Testis (tissue), 2 donors: ENCODE measurements around the gene RASGRF2.

ENCODE experiments used
- CTCF ChIP-seq, 3 experiments: fragments of 450-650 bp in 2 of 3; fragments of 200-600 bp in 1 of 3; sonication (generic) in 1 of 3; IDR thresholded peaks; one replicate each; pipeline ENCODE4 v1.5.1; 2016 to 2019; ENCODE audit warnings: antibody characterized with exemption in 3 of 3, mild to moderate bottlenecking in 2 of 3, moderate library complexity in 1 of 3
- POLR2A ChIP-seq: fragments of 450-650 bp; IDR thresholded peaks from one replicate; pipeline ENCODE4 v1.6.1; 2017; ENCODE audit warnings: antibody characterized with exemption, mild to moderate bottlenecking, moderate library complexity

- TF ChIP-seq POLR2A: no peak
- TF ChIP-seq CTCF (IDR thresholded peaks at IDR 0.05): no peak
Observed at GRCh38 chr5:81020478-81021167, 60.5 kb downstream of the RASGRF2 start.
